HG02571 (cell line): ENCODE data around the gene RTN4RL2.

Experiments
- ATAC-seq: cut with Tn5 transposase; IDR thresholded peaks from one replicate; pipeline ENCODE4 v1.9.1; 2021; ENCODE audit warnings: mild to moderate bottlenecking, moderate library complexity; ENCODE audit not compliant: unreplicated experiment

The RTN4RL2 gene

DNA sequence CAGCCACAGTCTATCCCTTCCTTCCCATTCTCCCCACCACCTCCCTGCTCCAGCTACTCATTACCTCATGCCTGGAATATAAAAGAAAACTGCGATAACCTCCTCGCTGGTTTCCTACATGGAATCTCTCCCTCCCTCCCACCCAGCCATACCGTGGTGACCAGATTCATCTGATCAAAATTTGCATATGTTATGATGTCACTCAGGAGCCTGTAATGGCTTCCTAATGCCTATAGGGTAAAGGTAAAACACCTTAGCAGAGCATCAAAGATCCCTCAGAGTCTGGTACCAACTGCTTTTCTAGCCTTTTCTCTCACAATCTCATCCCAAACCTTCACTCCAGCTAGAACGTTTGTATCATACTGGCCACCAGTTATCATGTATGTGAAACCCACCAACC lies 19.6 kb downstream of the RTN4RL2 start:
- no peak for ATAC-seq

DNA sequence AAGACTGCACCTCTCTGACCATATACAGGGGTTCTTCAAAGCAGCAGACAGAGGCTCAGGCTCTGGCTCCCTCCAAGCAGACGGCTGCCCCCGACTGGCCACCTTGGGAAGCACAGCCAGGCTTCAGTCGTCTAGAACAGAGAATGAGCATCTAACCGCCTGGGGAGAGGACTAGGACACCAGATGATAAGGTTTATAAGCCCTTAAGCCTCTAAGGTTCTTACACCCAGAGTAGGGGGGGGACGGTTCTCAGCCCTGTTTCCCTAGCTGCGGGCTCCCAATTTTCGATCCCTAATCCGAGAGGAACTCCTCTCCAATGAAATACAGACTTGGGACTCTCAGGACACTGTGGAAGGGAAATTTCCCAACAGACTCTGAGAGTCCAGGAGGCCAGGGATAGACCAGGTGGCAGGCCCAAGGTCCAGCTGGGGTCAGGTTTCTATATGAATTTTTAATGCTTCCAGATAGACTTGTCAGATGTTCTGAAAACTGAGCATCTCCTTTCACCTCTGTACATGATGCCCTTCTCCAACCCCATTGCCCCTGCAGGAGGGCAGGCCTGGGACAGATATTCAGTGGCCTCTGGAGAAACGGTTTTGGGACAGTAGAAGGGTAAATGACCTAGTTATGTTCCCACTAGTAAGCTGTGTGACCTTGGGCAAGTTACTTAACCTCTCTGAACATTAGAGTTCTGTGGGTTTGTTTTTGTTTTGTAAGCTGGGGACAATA lies 20.2 kb downstream of the RTN4RL2 start:
- peak; percentile 29 for ATAC-seq

DNA sequence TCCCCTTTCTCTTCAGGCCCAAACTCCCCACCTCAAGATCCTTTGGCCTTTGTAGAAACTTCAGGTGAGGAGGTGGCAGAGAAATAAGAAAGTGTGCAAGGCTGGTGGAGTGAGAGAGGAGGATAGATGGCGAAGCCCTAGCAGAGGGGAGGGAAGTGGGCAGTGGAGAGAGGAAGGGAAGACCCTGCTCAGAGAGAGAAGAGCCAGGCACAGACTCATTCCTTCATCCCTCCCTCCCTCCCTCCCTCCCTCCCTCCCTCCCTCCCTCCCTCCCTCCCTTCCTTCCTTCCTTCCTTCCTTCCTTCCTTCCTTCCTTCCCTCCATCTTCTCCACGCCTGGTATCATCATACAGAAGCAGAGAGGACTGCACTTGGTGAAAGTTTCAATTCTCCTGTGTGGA lies 21.0 kb downstream of the RTN4RL2 start:
- ATAC-seq: no peak

DNA sequence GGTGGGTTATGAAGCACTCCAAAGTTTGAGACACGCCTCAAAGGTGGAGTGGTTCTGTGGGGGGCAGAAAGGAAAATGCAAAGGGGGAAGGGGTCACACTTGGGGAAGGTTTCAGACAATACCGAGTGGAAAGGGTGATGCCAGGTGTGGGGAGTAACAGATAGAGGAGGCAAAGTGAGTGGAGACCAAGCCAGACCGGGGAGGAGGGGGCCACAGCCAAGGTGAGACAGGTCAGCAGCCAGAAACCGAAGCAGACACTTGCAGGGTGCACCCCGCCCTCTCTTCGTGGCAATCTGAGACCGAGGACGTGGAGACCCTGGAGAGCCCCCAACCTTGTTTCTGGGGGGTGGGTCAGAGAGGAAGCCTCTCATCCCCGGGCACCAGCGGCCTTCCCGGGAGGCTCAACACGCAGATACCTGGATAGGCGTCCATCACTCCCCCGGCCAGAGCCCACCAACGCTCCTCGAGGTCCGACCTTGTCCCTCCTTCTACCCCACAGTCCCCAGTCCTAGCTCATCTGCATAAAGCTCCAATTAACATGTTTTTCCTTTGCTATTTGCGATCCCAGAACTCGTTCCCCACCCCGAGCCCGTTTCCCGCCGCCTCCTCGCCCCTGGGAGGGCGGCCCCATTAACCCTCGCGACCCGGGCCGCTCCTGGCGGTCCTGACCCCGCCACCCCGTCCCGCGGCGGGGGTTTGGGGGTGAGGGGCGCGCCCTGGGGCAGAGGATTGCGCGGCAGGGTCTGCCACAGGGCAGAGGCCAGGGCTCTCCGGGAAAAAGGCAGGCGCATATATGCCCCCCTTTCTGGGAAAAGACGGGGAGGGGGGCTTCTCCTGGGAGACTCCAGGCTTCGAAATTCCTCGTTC lies 21.8 kb downstream of the RTN4RL2 start:
- no peak for ATAC-seq

DNA sequence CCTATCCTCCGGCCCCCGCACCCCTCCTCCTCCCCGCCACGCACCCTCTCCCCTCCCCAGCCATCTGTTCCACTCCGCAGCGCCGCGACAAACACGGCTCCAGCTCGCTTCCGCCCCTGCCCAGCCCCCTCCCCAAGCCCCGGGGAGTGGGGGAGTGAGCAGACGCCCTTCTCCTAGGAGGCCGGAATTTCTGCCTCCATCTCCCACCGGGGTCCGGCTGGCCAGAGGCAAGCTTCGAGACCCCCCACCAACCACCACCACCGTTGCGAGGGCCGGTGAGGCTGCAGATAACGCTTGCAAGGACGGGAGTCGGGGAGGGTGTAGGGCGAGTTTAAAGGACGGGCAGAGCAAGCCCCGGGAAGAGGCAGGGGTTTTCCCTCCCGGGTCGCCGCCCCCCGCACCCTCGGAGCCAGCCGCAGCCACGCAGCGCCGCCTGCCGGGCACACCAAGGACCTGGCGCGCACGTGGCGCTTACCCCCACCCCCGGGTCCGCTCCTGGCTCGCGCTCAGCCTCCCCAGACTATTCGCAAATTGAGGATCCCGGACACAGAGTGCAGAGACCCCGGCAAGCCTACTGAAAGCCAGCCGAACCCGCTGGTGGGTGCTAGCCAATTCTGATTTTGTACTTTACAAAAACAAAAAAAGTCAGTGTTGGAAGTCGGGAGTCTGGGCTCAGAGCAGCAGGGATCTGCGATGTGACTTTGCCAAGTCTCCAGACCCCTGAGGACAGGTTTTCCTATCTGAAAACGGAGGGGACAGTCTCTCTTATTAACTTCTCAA lies 22.6 kb downstream of the RTN4RL2 start:
- ATAC-seq: peak; percentile 36

DNA sequence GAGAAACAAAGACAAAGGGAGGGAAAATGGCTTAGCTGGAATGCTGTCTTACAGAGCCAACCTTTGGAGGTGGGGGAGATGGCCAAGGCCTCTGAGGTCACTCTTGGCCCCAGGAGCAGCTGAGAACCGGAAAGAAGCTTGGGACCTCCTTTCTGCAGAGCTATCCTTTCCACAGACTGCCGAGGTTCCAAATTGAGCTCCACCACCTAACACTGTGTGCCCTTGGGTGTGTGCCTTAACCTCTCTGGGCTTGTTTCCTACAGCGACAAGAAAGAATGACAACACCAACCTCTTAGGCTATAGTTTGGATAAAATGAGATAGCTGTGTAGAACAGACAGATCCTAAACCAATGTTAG lies 23.2 kb downstream of the RTN4RL2 start:
- ATAC-seq: no peak

DNA sequence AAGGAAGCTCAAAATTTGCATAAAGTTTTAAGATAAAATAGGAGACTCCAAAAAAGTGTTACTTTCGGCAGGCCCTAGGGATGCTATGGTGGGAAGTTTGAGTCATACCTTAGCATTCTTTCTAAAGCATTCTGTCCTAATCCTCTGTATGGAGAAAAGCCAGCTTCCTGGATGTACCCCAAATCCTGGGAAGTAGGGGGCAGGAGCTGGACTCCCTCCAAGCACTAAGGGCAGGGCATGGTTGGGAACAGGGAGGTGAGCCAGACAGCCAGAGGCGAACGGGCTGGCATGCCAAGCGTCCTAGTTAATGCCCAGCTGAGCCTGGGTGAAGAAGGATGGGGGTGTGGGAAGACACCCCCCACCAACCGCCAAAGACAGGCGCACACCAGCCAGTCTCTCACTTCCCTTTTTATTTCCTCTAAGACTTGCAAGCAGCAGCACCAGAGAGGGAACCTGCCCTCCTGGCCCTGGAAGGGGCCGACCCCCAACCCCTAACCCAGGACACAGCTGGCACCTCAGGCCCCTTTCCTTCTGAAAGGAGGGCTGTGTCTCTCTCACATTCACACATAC lies 23.9 kb downstream of the RTN4RL2 start:
- peak; percentile 45 for ATAC-seq

DNA sequence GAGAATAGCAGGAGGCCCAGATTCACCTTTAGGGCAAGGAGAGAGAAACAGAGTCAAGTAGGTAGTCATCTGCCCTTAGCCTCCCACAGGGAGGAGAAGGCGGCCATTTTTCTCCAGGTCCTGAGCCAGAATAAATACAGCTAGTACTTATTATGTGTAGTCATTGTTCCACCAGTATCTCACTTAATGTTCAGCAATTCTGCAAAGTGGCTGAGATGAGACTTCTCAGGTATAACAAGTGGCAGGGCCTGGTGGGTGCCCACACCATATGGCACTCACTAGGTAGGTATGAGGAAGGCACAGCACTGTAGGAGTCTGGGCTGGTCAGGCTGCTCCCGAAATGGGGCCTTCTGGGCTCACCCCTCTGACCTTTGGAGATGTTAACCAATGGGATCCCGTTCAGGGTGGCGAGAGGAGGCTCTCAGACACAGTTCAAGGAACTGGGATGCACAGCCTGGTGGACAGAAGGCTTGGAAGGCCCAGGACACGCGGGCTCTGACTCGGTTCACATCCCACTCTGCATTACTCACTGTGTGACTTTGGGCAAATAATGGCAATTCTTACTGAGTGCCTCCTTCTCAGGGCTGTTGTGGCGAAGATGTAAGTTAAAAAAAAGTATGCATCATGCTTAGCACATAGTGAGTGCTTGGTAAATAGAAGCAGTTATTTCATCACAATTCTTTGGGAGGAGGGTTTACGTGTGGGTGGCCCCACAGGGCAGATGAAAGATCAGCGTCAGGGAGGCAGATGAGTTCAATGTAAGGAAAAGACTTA lies 25.1 kb downstream of the RTN4RL2 start:
- no peak for ATAC-seq

DNA sequence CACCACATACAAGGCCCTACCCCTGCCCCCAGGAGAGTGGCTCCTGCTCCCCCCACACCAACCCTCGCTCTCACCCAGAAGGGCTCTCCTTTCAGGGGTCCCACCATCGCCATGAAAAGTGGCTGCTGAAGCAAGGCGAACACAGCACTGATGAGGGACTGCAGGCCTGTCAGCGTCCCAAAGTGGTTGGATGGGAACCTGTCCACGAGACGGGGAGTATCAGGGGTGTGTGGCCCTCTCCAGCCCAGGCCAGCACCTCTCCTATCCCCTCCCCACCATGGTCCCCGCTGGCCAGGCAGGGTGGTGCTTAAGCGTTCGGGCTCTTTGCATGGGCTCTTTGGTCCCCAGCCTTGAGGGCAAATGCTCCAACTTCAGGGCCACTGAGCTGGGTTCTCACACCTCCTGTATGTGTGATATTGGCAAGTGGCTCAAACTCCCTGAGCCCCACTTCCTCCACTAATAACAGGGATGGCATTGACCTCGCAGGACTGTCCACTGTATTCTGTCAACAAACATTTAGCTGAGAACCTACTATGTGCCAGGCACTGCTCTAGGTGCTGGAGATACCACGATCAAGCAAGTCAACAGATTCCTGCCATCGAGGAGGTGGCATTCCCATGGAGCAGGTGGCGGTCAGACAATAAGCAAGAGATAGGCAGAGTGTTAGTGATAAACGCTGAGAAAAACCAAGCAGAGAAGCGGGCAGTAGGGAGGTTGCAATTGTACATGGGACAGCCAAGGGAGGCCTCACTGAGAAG lies 26.9 kb downstream of the RTN4RL2 start:
- no peak for ATAC-seq

DNA sequence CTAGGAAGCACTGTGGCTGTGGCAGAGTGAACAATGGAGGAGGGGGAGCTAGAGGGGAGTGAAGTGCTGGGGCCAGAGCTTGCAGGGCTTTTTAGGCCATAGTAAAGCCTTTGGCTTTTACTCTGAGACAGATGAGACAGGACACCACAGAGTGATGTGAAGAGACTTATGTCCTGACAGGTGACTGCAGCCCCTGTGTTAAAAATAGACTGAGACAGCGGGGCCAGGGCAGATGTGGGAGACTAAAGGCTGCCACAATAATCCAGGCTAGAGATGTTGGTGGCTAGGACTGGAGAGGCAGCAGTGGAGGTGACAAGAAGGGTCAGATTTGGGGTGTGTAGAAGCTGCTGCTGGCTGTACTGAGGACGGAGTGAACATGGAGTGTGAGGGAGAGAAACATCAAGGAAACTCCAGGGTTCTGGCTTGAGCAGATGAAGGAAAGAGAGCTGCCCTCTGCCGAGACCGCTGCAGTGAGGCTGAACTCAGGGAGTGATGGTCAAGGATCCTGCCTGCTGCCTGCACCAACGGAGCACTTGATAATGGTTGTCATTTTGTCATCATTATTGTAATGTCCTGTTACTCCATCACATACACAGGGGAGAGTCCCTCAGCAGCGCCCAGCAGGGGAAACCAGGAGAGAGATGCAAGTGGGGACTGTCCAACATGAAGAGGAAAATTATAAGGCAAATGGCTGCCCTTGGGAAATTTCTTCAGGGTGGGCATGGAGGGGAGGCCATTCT lies 27.8 kb downstream of the RTN4RL2 start:
- ATAC-seq: no peak

DNA sequence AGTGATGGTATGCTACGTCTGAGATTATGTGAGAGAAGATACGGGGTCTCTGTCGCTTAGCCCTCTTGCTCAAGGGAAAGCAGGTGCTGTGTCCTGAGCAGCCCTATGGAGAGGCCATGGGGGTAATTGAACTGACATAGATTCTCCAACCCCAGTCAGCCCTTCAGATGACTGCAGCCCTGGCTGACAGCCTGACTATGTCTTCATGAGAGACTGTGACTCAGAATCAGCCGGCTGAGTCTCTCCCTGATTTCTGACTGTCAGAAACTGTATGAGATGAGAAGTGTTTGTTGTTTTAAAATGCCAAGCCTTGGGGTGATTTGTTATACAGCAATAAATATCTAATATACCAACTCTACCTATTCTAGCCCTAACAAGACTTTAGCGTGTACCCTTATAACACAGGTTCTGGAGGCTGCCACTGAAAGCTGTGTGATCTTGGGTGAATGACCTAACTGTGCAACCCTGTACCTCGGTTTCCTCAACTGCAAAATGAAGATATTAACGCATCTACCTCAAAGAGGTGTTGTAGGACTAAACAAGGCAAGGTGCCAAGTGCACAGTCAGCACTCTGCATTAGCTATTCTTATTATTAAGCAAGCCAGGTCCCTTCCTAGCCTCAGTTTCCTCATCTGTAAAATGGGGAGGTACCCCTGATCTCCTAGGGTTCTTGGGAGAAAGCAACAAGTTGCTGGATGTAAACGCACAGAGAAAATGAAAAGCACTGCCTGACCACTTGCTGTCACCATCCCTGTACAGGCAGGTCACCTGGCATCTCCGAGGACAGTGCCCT lies 30.3 kb downstream of the RTN4RL2 start:
- ATAC-seq: no peak

DNA sequence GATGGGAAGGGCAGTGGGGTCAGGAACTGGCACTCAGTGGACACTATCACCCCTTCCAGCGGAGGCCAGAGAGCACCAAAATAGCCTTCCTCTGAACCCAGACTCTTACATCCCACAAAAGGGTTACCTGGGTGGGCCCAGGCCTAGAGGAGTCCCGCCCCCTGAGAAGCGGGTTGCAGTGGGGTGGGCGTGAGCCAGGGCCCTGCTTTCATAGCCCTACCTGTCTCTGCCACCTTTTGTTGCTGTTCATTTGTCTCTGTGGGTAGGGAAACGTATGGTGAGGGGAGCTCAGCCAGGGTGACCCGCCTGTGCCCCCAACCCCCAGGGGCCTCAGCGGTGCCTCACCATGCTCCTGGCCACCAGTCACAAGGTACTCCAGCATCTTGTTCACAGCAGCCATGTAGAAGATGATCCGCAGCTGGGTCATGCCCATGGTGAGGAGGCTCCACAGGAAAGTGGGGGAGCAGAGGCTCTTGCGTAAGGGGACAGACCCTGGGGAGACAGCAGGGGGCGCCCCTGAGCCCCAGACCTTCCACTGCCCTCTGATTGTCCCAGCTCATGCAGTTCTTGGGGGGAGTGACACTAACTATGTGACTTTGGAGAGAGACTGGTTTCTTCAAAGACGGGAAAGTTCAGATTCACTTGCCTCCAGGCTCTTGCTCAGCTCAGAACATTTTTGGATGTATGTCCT lies 31.2 kb downstream of the RTN4RL2 start:
- no peak for ATAC-seq

DNA sequence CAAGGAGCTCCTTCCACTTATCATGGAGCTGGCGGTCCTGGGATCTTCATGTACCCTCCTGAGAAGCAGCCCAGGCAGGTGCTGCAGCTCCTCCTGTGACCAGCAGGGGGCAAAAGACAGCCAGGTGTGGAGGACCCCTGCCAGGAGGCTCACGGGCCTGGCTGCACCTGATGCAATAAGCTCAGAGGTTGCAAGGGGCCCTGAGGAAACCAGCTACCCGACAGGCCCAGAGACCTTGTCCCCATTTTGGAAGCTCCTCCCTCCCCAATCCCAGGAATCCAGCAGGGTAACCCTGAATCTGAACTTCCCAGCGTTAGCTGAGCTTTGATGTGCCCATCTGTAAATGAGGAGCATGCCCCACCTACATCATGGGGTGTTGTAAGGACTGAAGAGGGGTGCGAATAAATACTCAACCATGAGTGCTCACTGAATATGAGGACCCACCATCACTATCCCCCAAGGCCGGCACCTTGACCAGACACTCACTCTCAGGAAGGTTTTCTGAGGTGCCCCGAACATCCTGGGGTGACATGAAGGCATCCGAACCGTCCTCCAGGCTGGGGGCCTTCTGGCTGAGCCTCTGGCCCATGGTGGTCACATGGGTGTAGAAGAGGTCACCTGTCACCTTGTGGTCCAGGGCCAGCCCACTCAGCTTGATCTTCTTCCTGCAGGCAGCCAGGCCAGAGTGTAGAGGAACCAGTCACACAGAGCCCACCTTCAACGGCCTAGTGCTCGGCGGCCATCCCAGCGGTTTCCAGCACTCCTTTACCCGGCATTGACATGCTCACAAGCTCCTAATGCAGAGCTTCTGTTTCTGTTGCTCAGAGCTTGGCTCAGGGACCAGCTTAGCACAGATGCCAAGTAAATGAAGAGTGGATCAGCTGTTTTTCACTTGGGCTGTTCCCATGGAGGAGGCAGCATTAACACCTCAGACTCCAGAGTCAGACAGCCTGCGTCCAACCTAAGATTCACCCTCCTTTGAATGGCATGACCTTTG lies 33.5 kb downstream of the RTN4RL2 start:
- no peak for ATAC-seq

DNA sequence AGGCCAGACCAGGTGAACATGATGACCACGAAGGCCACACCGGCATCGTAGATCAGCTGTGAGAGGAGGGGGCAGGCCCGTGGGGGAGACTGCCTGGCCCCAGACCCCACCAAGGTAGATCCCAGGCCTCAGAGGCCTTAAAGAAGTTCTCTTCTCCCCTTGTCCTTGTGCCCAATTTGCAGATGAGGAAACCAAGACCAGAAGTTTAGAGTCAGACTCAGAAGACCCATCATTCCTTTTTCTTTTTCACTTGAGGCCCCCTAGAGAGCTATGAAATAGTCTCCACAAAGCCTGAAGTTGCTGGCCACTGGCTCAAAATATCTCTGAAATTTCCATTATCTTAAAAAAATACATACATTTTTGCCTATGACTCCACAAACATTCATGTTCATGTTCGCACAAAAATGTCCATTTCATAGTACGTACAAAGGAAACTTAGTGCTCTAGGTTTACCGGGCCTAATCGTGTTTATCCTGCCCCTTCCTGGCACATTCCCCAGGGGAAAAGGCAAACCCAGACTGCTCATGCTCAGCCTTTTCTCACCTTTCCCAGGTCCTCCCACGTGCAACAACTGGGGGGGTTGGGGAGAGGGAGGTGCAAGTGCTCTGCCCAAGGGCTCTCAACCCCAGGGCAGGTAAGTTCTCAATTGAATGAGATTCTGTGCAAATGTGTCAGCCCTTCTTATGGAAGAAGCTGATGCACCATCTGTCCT lies 35.9 kb downstream of the RTN4RL2 start:
- ATAC-seq: no peak

DNA sequence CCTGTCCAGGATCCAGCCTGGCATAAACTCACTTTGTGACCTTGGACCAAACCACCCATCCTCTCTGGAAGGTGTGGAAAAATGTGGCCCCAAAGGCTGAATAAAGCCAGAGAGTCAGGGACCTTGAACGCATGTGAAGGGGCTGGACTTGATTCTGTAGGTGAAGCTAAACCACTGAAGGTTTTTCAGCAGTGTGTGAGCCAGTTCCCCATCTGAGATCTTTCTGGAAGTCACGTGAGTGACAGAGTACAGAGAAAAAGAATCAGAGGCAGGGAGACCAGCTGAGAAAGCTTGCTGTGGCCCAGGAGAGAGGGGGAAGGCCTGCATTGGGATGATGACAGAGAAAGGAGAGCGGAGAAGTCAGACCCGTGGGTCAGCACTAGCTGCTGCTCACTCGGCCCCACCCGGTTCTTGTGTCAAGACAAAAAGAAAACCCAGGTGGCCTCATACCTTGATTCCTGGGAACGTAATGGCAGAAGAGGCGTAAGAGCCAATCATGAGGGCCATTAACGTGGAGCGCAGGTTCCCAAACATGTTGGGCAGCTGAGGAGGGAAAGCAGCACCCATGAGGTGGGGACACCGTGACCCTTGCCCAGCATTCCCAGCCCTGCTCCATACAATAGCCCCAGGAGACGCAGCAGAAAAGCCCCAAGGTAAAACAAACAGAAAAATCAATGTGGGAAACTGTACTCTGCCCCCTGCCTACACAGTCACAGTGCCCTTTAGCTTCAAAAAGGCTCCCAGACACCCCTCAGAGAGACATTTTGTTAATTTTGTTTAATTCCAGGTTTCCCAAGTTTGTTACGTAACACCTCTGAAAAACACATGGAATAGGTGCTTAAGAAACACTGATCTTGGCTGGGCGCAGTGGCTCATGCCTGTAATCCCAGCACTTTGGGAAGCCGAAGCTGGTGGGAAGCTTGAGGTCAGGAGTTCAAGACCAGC lies 37.2 kb downstream of the RTN4RL2 start:
- no peak for ATAC-seq
